ENCODE measurements around the gene DDAH1. TPM values are rescaled to one million over a fixed set of nuclear protein-coding genes. Genes with fewer than 3 reads are reported as not detected.
A peak's percentile ranks its signal among the peaks of the same experiment; 100 is the strongest.
"Not testable (repeated sequence)": the region's sequence is repeated elsewhere in the genome, so short reads cannot be mapped to it uniquely, and the experiment has no call there.

DDAH1 gene
- polyA plus RNA-seq, 1 donor = 115 TPM

DNA sequence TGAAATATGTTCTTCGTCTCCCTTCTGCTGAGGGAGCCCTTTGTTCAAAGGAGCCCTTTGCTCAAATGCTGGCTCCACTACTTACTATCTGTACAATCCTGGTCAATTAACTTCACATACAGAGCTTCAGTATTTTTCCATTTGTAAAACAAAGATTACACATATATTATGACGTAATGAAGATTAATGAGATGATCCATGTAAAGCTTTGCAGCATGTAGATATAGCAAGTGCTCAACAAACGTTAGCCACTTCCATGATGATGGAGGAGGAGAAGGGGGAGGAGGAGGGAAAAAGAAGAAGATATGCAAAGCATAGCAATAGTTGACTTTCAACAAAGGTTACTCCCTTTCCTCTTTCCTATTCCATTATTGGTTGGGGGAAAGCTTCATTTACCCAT lies 10.1 kb upstream of the DDAH1 start:
- 100% methylated on average over 1 of the region's 3 CpGs for WGBS (ENCODE audit: insufficient coverage, low lambda C conversion rate)
- no peaks in the 10 kb centered on the region for H3K27me3 ChIP-seq (ENCODE audit: control insufficient read depth, insufficient read depth, low read length)
- no peak for DNase-seq
- H3K36me3 ChIP-seq (ENCODE audit: control insufficient read depth, insufficient read depth, low read length) = no peaks in the 10 kb centered on the region
- H3K4me1 ChIP-seq (ENCODE audit: control insufficient read depth, insufficient read depth, low read length) = no peaks in the 10 kb centered on the region
- H3K4me3 ChIP-seq (ENCODE audit: low read length) = no peak overlapping the region
- no peak overlapping the region for H3K27ac ChIP-seq (ENCODE audit: low read length)
- no peaks in the 10 kb centered on the region for H3K9me3 ChIP-seq (ENCODE audit: control insufficient read depth, low read depth, low read length)

DNA sequence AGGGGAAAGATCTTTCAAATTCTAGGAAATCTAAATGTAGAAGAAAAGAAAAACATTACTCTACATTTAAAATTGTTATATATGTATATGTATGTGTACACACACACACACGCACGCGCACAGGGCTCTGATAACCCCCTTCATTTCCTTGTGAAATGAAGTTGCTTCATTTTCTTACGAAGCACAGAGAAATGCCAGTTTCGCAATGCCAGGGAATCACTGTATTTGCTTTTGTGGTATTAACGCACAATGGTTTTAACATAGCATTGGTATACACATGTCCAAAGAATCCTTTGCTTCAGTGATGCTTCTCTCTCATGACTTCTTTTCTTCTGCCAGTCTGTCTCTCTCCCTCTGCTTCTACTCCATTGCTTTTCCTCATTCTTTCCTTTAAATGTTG lies 8.4 kb upstream of the DDAH1 start:
- Histone ChIP-seq H3K4me1 (ENCODE audit: control insufficient read depth, insufficient read depth, low read length) (no peaks in the 10 kb centered on the region), H3K27ac (ENCODE audit: low read length) (no peak overlapping the region), H3K9me3 (ENCODE audit: control insufficient read depth, low read depth, low read length) (no peaks in the 10 kb centered on the region), H3K27me3 (ENCODE audit: control insufficient read depth, insufficient read depth, low read length) (no peaks in the 10 kb centered on the region), H3K4me3 (ENCODE audit: low read length) (no peak overlapping the region), H3K36me3 (ENCODE audit: control insufficient read depth, insufficient read depth, low read length) (no peaks in the 10 kb centered on the region)
- DNase-seq = no peak
- no CpG with 5 or more reads among the region's 6 CpGs for whole genome bisulfite sequencing (ENCODE audit: insufficient coverage, low lambda C conversion rate)

DNA sequence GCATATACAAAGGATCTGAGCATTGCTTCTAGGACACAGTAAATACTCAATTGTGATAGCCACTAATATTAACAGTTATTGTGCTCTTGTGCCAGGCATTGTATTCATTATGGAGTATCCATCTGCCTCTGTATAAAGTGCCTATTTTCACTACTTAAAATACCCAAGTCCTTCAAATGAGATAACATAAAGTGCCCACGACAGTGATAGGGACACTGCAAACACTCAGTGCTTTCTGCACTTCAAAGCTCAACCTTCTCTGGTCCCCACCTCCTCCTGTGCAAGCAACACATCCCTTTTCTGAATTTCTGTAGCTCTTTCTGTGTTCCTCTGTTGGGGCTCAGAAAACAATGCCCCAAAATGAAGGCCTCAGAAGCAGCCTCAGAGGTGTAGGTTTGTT lies 6.6 kb upstream of the DDAH1 start:
- no peak for DNase-seq
- Histone ChIP-seq H3K27me3 (ENCODE audit: control insufficient read depth, insufficient read depth, low read length) (no peaks in the 10 kb centered on the region), H3K27ac (ENCODE audit: low read length) (no peak overlapping the region), H3K9me3 (ENCODE audit: control insufficient read depth, low read depth, low read length) (no peaks in the 10 kb centered on the region), H3K4me1 (ENCODE audit: control insufficient read depth, insufficient read depth, low read length) (no peaks in the 10 kb centered on the region), H3K4me3 (ENCODE audit: low read length) (no peak overlapping the region), H3K36me3 (ENCODE audit: control insufficient read depth, insufficient read depth, low read length) (no peaks in the 10 kb centered on the region)
- no CpG with 5 or more reads among the region's 1 CpG for WGBS (ENCODE audit: insufficient coverage, low lambda C conversion rate)

DNA sequence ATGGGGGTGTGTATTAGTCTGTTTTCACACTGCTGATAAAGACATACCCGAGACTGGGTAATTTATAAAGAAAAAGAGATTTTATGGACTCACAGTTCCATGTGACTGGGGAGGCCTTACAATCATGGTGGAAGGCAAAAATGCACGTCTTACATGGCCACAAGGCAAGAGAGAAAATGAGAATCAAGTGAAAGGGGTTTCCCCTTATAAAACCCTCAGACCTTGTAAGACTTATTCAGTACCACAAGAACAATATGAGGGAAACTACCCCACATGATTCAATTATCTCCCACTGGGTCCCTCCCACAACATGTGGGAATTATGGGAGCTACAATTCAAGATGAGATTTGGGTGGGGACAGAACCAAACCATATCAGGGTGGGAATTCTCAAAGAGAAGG lies 5.2 kb upstream of the DDAH1 start:
- not testable (repeated sequence) for H3K9me3 ChIP-seq (ENCODE audit: control insufficient read depth, low read depth, low read length); H3K36me3 ChIP-seq (ENCODE audit: control insufficient read depth, insufficient read depth, low read length); H3K4me3 ChIP-seq (ENCODE audit: low read length); H3K4me1 ChIP-seq (ENCODE audit: control insufficient read depth, insufficient read depth, low read length); H3K27ac ChIP-seq (ENCODE audit: low read length); DNase-seq; H3K27me3 ChIP-seq (ENCODE audit: control insufficient read depth, insufficient read depth, low read length)
- WGBS (ENCODE audit: insufficient coverage, low lambda C conversion rate) = no CpG with 5 or more reads among the region's 2 CpGs

DNA sequence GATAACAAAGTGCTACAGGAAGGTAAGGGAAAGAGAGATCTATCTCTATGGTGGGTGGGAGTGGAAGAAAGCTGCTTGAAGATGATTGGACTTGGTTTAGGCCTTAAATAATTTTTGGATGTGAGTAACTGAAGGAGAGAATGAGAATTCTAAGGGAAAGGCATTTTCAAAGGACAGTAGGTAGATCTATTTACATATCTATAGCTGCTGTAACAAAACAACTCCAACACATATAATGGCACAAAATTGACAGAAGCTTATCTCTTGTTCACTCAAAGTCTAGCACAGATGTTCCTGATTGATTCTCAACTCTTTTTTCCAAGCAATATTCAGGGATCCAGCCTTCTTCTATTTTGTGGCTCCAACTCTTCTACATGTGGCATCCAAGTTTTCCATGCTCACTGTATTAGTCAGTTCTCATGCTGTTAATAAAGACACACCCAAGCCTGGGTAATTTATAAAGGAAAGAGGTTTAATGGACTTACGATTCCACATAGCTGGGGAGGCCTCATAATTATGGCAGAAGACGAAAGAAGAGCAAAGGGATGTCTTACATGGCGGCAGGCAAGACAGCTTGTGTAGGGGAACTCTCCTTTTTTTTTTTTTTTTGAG lies 3.1 kb upstream of the DDAH1 start:
- H3K36me3 ChIP-seq (ENCODE audit: control insufficient read depth, insufficient read depth, low read length) = no peaks in the 10 kb centered on the region
- no peaks in the 10 kb centered on the region for H3K27me3 ChIP-seq (ENCODE audit: control insufficient read depth, insufficient read depth, low read length)
- H3K4me3 ChIP-seq (ENCODE audit: low read length) = no peak overlapping the region
- H3K27ac ChIP-seq (ENCODE audit: low read length) = no peak overlapping the region
- no peaks in the 10 kb centered on the region for H3K9me3 ChIP-seq (ENCODE audit: control insufficient read depth, low read depth, low read length)
- no CpG with 5 or more reads among the region's 3 CpGs for WGBS (ENCODE audit: insufficient coverage, low lambda C conversion rate)
- peaks cover 6% of the 10 kb centered on the region for H3K4me1 ChIP-seq (ENCODE audit: control insufficient read depth, insufficient read depth, low read length)
- no peak for DNase-seq

DNA sequence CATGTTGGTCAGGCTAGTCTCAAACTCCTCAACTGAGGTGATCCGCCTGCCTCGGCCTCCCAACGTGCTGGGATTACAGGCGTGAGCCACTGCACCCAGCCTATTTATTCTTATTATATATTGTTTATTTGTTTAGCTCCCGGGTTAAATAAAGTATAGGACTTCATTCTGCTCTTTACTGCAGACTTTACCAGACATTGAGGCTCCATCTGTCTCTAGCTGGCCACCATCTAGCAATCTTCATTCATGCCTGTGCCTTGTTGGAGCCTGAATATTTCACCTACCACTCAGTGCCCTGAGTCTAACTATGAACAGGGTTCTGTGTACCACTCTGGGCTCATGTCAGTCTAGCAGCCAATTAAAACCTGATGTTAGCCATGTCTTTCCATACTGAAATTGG lies 2.1 kb upstream of the DDAH1 start:
- no peaks in the 10 kb centered on the region for H3K27me3 ChIP-seq (ENCODE audit: control insufficient read depth, insufficient read depth, low read length)
- DNase-seq = no peak
- no peak overlapping the region for H3K27ac ChIP-seq (ENCODE audit: low read length)
- H3K4me1 ChIP-seq (ENCODE audit: control insufficient read depth, insufficient read depth, low read length) = peaks cover 15% of the 10 kb centered on the region
- H3K36me3 ChIP-seq (ENCODE audit: control insufficient read depth, insufficient read depth, low read length) = no peaks in the 10 kb centered on the region
- no CpG with 5 or more reads among the region's 5 CpGs for WGBS (ENCODE audit: insufficient coverage, low lambda C conversion rate)
- H3K9me3 ChIP-seq (ENCODE audit: control insufficient read depth, low read depth, low read length) = no peaks in the 10 kb centered on the region
- no peak overlapping the region for H3K4me3 ChIP-seq (ENCODE audit: low read length)

DNA sequence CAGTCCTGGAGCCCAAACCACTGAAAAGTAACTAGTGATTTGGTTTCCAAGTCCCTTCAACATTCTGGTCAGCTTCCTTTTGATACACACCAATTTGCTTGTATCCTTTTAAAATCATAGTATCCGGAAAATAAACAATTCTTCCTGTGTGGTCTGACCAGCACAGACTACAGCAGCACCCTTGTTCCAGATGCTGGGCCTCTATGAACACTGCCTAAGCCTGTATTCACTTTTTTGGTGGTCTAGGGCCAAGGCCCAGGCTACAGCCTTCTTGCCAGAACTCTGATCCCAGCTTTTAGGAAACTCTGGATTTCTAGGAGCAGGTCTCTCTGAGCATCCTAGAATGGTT lies 801 bp upstream of the DDAH1 start:
- H3K9me3 ChIP-seq (ENCODE audit: control insufficient read depth, low read depth, low read length) = no peaks in the 10 kb centered on the region
- H3K27me3 ChIP-seq (ENCODE audit: control insufficient read depth, insufficient read depth, low read length) = no peaks in the 10 kb centered on the region
- H3K27ac ChIP-seq (ENCODE audit: low read length) = peak overlapping the region; percentile 78
- H3K4me3 ChIP-seq (ENCODE audit: low read length) = no peak overlapping the region
- WGBS (ENCODE audit: insufficient coverage, low lambda C conversion rate) = 20% methylated on average over 1 of the region's 1 CpG
- no peaks in the 10 kb centered on the region for H3K36me3 ChIP-seq (ENCODE audit: control insufficient read depth, insufficient read depth, low read length)
- peaks cover 25% of the 10 kb centered on the region for H3K4me1 ChIP-seq (ENCODE audit: control insufficient read depth, insufficient read depth, low read length)
- no peak for DNase-seq

DNA sequence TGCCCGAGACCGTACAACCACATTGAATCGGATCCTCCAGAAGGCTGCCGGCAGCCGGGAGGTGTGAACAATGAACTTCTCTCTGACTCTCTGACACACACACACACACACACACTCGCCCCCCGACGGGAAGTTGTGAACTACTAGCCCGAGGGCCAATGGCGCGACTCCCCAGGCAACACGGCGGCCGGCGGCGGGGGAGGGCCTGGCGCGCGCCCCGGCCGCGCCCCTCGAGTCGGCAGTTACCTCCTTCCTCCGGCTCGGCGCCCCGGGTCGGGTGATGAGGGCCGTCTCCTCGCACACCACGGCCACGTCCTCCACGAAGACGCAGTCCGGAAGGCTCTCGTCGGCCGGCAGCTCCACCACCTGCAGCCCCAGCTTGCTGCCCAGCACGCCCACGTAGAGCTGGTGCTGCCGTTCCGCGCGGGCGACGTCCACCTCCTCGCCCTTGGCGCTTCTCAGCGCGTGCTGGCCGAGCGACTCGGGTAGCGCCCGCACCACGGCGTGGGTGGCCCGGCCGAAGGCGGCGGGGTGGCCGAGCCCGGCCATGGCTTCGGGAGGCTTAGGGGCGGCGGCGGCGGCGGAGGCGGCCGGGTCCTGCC lies 361 bp downstream of the DDAH1 start:
- H3K9me3 ChIP-seq (ENCODE audit: control insufficient read depth, low read depth, low read length) = no peaks in the 10 kb centered on the region
- peak overlapping the region; percentile 87 for H3K27ac ChIP-seq (ENCODE audit: low read length)
- peak overlapping the region; percentile 81 for H3K4me3 ChIP-seq (ENCODE audit: low read length)
- H3K36me3 ChIP-seq (ENCODE audit: control insufficient read depth, insufficient read depth, low read length) = no peaks in the 10 kb centered on the region
- DNase-seq = peak; percentile 68 to 88
- H3K27me3 ChIP-seq (ENCODE audit: control insufficient read depth, insufficient read depth, low read length) = no peaks in the 10 kb centered on the region
- WGBS (ENCODE audit: insufficient coverage, low lambda C conversion rate) = no CpG with 5 or more reads among the region's 72 CpGs
- H3K4me1 ChIP-seq (ENCODE audit: control insufficient read depth, insufficient read depth, low read length) = peaks cover 34% of the 10 kb centered on the region

DNA sequence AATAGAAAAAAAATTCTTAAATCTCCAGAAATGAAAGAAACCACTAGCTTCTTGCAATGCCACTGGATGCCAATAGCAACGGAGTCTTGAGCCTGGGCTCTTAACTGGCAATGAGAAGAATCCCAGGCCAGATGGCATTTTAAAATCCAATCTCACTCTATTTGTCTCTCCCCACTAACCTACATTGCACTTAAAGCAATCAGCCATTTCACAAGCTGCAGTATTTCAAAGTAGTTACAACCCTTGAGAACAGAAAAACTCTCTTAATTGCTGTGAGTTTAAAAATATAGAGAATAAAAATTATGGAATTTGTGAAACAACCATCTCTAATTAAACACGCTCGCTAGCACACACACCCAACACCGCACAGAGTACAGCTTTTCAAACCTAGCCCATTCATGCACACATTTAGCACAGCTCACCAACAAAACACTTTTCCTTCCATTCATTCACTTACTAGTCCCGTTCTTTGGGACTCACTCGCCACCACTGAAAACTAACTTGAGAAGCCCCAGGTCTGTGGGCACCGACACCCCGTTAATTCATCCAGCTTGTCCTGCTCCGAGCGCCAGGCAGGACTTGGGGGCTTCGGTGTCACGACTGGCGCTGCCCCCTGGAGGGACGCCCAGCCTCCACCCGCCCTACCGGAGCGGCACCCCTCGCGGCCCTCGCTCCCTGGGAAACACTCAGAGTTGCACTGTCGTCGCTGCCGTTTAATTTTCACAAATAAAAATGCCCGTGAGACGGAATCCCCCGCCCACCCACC lies 1.0 kb downstream of the DDAH1 start:
- H3K4me3 ChIP-seq (ENCODE audit: low read length) = peak overlapping the region; percentile 81
- DNase-seq = peak in 1 of 2 donors; percentile 39
- H3K27me3 ChIP-seq (ENCODE audit: control insufficient read depth, insufficient read depth, low read length) = no peaks in the 10 kb centered on the region
- H3K27ac ChIP-seq (ENCODE audit: low read length) = peak overlapping the region; percentile 87
- no peaks in the 10 kb centered on the region for H3K36me3 ChIP-seq (ENCODE audit: control insufficient read depth, insufficient read depth, low read length)
- WGBS (ENCODE audit: insufficient coverage, low lambda C conversion rate) = 0% methylated on average over 2 of the region's 26 CpGs
- no peaks in the 10 kb centered on the region for H3K9me3 ChIP-seq (ENCODE audit: control insufficient read depth, low read depth, low read length)
- H3K4me1 ChIP-seq (ENCODE audit: control insufficient read depth, insufficient read depth, low read length) = peaks cover 40% of the 10 kb centered on the region

DNA sequence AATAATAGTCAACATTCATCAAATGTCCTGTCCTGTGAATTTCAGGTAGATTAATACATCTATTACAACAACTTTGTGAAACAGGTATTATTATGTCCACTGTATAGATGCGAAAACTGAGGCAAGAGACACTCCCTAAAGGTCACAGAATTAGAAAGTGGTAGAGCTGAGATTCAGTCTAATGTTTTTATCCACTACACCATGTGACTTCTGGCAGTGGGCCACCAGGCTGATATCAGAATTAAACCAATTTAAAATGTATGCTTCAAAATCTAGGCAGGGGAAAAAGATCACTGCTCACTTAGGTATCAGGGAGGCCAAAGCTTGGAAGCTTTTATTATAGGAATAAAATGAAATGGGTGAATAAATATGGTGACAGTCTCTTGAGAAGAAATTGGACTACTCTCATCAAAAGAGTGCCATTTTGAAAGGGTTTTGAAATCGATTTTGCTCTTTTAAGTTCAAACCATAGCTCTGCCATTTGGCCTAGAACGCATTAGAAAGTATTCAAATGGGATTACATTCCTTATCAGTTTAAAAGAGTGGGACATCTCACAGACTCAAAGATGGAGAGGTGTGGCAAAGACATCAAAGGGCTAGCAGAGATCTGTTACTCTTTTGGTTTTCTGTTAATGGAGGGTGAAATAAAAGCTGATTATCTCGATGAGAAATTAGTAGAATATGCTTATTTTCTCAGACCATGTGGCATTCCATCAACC lies 1.9 kb downstream of the DDAH1 start:
- Histone ChIP-seq H3K9me3 (ENCODE audit: control insufficient read depth, low read depth, low read length) (no peaks in the 10 kb centered on the region), H3K27ac (ENCODE audit: low read length) (peak overlapping the region; percentile 87), H3K4me1 (ENCODE audit: control insufficient read depth, insufficient read depth, low read length) (peaks cover 40% of the 10 kb centered on the region), H3K4me3 (ENCODE audit: low read length) (peak overlapping the region; percentile 81), H3K27me3 (ENCODE audit: control insufficient read depth, insufficient read depth, low read length) (no peaks in the 10 kb centered on the region), H3K36me3 (ENCODE audit: control insufficient read depth, insufficient read depth, low read length) (no peaks in the 10 kb centered on the region)
- no peak for DNase-seq
- no CpG with 5 or more reads among the region's 4 CpGs for WGBS (ENCODE audit: insufficient coverage, low lambda C conversion rate)

Measured in large intestine (tissue), 3 donors.